HEK293 (cell line): Measurements from ENCODE around the gene TNFRSF9.

ENCODE experiments used
- BCL11A ChIP-seq: fragments of 450-650 bp; formaldehyde crosslinking; IDR thresholded peaks from 2 replicates; pipeline ENCODE4 v1.5.1; 2016; ENCODE audit warnings: low read depth, missing biosample characterization, missing genetic modification characterization
- FEZF1 ChIP-seq: fragments of 450-650 bp; formaldehyde crosslinking; IDR thresholded peaks from 2 replicates; pipeline ENCODE4 v1.5.1; 2016; ENCODE audit warnings: missing biosample characterization, missing genetic modification characterization
- HOXC10 ChIP-seq: sonication (generic); formaldehyde crosslinking; IDR thresholded peaks from 2 replicates; pipeline ENCODE4 v1.8.1; 2023; ENCODE audit warnings: mild to moderate bottlenecking, missing genetic modification reagents
- HOXD13 ChIP-seq: sonication (generic); formaldehyde crosslinking; IDR thresholded peaks from 2 replicates; pipeline ENCODE4 v1.8.0; 2022; ENCODE audit warnings: missing genetic modification reagents, borderline replicate concordance
- KLF1 ChIP-seq: fragments of 450-650 bp; formaldehyde crosslinking; IDR thresholded peaks from 2 replicates; pipeline ENCODE4 v1.5.1; 2016; ENCODE audit warnings: missing biosample characterization, missing genetic modification characterization
- KLF8 ChIP-seq: fragments of 450-650 bp; formaldehyde crosslinking; IDR thresholded peaks from 2 replicates; pipeline ENCODE4 v1.5.1; 2016; ENCODE audit warnings: missing biosample characterization, missing genetic modification characterization
- ZBTB17 ChIP-seq: fragments of 450-650 bp; formaldehyde crosslinking; IDR thresholded peaks from 2 replicates; pipeline ENCODE4 v1.5.1; 2016; ENCODE audit warnings: missing biosample characterization, missing genetic modification characterization
- ZFP41 ChIP-seq: fragments of 450-650 bp; formaldehyde crosslinking; IDR thresholded peaks from 2 replicates; pipeline ENCODE4 v1.5.1; 2016; ENCODE audit warnings: missing biosample characterization, missing genetic modification characterization, borderline replicate concordance
- ZNF169 ChIP-seq: fragments of 450-650 bp; formaldehyde crosslinking; IDR thresholded peaks from 2 replicates; pipeline ENCODE4 v1.5.1; 2016; ENCODE audit warnings: missing biosample characterization, missing genetic modification characterization
- ZNF184 ChIP-seq: fragments of 450-650 bp; IDR thresholded peaks from 2 replicates; pipeline ENCODE4 v1.5.1; 2018; ENCODE audit warnings: missing biosample characterization, mild to moderate bottlenecking, missing genetic modification characterization
- ZNF19 ChIP-seq: fragments of 450-650 bp; formaldehyde crosslinking; IDR thresholded peaks from 2 replicates; pipeline ENCODE4; 2016; ENCODE audit warnings: missing biosample characterization, missing genetic modification characterization, low read depth
- ZNF221 ChIP-seq: fragments of 450-650 bp; formaldehyde crosslinking; IDR thresholded peaks from 2 replicates; pipeline ENCODE4 v1.5.1; 2017; ENCODE audit warnings: missing biosample characterization, missing genetic modification characterization, borderline replicate concordance
- ZNF23 ChIP-seq: fragments of 450-650 bp; formaldehyde crosslinking; IDR thresholded peaks from 2 replicates; pipeline ENCODE4 v1.5.1; 2016; ENCODE audit warnings: missing biosample characterization, missing genetic modification characterization, borderline replicate concordance
- ZNF274 ChIP-seq, 2 experiments: fragments of 200-500 bp in 1 of 2; fragments of 450-650 bp in 1 of 2; sonication (Bioruptor generic) in 1 of 2; formaldehyde crosslinking in 1 of 2; IDR thresholded peaks; 2 replicates each; pipeline versions ENCODE4 v1.5.1 to v1.6.1; 2014 to 2016; ENCODE audit warnings: borderline replicate concordance in 1 of 2, inconsistent platforms in 1 of 2, low read length in 1 of 2, missing biosample characterization in 1 of 2, missing genetic modification characterization in 1 of 2
- ZNF366 ChIP-seq: fragments of 450-650 bp; formaldehyde crosslinking; conservative IDR thresholded peaks from 2 replicates; pipeline ENCODE4 v1.5.1; 2016; ENCODE audit warnings: missing biosample characterization, missing genetic modification characterization
- ZNF404 ChIP-seq: fragments of 450-650 bp; formaldehyde crosslinking; IDR thresholded peaks from 2 replicates; pipeline ENCODE4 v1.5.1; 2017; ENCODE audit warnings: missing biosample characterization, missing genetic modification characterization
- ZNF423 ChIP-seq: fragments of 450-650 bp; formaldehyde crosslinking; IDR thresholded peaks from 2 replicates; pipeline ENCODE4 v1.5.1; 2016; ENCODE audit warnings: missing biosample characterization, missing genetic modification characterization
- ZNF623 ChIP-seq: fragments of 450-650 bp; formaldehyde crosslinking; IDR thresholded peaks from 2 replicates; pipeline ENCODE4 v1.5.1; 2016; ENCODE audit warnings: missing biosample characterization, missing genetic modification characterization
- ZNF624 ChIP-seq: fragments of 450-650 bp; formaldehyde crosslinking; IDR thresholded peaks from 2 replicates; pipeline ENCODE4 v1.5.1; 2017; ENCODE audit warnings: missing biosample characterization, missing genetic modification characterization
- ZNF654 ChIP-seq: fragments of 450-650 bp; formaldehyde crosslinking; IDR thresholded peaks from 2 replicates; pipeline ENCODE4 v1.5.1; 2016; ENCODE audit warnings: low read depth, missing biosample characterization, missing genetic modification characterization
- ZNF747 ChIP-seq: fragments of 450-650 bp; formaldehyde crosslinking; IDR thresholded peaks from 2 replicates; pipeline ENCODE4 v1.5.1; 2016; ENCODE audit warnings: missing biosample characterization, missing genetic modification characterization
- ZNF792 ChIP-seq: fragments of 450-650 bp; formaldehyde crosslinking; IDR thresholded peaks from 2 replicates; pipeline ENCODE4 v1.5.1; 2016; ENCODE audit warnings: missing biosample characterization, missing genetic modification characterization
- ZNF830 ChIP-seq: fragments of 450-650 bp; IDR thresholded peaks from 2 replicates; pipeline ENCODE4 v1.5.0; 2018; ENCODE audit warnings: missing biosample characterization, missing genetic modification characterization, low read depth, mild to moderate bottlenecking, moderate library complexity
- TF ChIP-seq, protein P1 (sequence below): fragments of 450-650 bp; formaldehyde crosslinking; IDR thresholded peaks from 2 replicates; pipeline ENCODE4 v1.5.1; 2017; ENCODE audit warnings: missing biosample characterization, mild to moderate bottlenecking, missing genetic modification characterization, moderate library complexity
- TF ChIP-seq, protein P2 (sequence below): fragments of 450-650 bp; formaldehyde crosslinking; IDR thresholded peaks from 2 replicates; pipeline ENCODE4 v1.5.1; 2016; ENCODE audit warnings: missing biosample characterization, missing genetic modification characterization
- TF ChIP-seq, protein P3 (sequence below): fragments of 450-650 bp; formaldehyde crosslinking; IDR thresholded peaks from 2 replicates; pipeline ENCODE4 v1.5.1; 2016; ENCODE audit warnings: missing biosample characterization, missing genetic modification characterization
- TF ChIP-seq, protein P4 (sequence below): fragments of 450-650 bp; formaldehyde crosslinking; IDR thresholded peaks from 2 replicates; pipeline ENCODE4 v1.5.1; 2016; ENCODE audit warnings: missing biosample characterization, missing genetic modification characterization, low read depth
- TF ChIP-seq, protein P5 (sequence below): fragments of 450-650 bp; formaldehyde crosslinking; IDR thresholded peaks from 2 replicates; pipeline ENCODE4 v1.5.1; 2016; ENCODE audit warnings: missing biosample characterization, missing genetic modification characterization
- TF ChIP-seq, protein P6 (sequence below): fragments of 450-650 bp; formaldehyde crosslinking; IDR thresholded peaks from 2 replicates; pipeline ENCODE4 v1.5.1; 2017; ENCODE audit warnings: missing biosample characterization, missing genetic modification characterization
- TF ChIP-seq, protein P7 (sequence below): fragments of 450-650 bp; formaldehyde crosslinking; IDR thresholded peaks from 2 replicates; pipeline ENCODE4 v1.5.1; 2016; ENCODE audit warnings: missing biosample characterization, missing genetic modification characterization, low read depth

TNFRSF9 gene

DNA sequence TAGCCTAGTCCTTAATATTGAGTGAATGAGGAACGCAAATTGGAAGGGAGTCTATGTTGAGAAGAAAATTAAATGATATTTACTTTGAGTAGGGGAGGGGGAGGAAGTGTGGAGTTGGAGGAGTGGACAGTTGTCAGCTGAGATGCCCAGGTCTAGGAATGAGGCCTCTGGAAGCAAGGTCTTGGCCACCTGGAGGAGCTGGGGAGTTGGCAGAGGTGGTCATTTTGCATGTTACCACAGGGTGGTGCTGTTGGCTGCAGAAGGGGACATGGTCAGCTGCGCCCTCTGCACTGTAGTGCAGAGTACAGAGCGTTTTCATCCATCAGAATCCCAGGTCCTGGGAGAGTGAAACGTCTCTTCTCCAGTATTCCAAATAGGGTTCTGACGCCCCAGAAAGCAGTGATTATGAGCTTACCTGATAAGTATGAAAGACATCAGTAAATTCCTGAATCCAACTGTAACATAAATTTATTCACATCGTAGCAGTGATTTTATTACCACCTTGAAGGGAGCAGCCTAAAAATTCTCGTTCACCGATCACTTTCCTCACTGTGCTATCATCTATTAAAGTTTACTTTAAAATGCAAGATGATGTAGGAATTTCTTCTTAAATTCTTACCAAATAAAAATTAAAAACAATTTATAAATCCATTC is 34.7 kb upstream of the TNFRSF9 start (continued):
- TF ChIP-seq, protein P1, sequence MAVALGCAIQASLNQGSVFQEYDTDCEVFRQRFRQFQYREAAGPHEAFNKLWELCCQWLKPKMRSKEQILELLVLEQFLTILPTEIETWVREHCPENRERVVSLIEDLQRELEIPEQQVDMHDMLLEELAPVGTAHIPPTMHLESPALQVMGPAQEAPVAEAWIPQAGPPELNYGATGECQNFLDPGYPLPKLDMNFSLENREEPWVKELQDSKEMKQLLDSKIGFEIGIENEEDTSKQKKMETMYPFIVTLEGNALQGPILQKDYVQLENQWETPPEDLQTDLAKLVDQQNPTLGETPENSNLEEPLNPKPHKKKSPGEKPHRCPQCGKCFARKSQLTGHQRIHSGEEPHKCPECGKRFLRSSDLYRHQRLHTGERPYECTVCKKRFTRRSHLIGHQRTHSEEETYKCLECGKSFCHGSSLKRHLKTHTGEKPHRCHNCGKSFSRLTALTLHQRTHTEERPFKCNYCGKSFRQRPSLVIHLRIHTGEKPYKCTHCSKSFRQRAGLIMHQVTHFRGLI (tag by site-specific recombination): no peak
- TF ChIP-seq ZNF221 (tag by site-specific recombination) (no peak), ZNF654 (tag by site-specific recombination) (peak; percentile 71), ZNF274 (IDR thresholded peaks at IDR 0.05; ENCODE audit: low read length) (no peak), ZNF274 (tag by site-specific recombination; IDR thresholded peaks at IDR 0.05; ENCODE audit: borderline replicate concordance) (no peak), ZNF624 (tag by site-specific recombination) (no peak), ZNF623 (tag by site-specific recombination) (no peak), HOXC10 (CRISPR knock-in tag) (no peak), FEZF1 (tag by site-specific recombination) (no peak), ZFP41 (tag by site-specific recombination) (no peak), KLF1 (tag by site-specific recombination) (no peak), HOXD13 (CRISPR knock-in tag) (no peak), BCL11A (tag by site-specific recombination) (peak; percentile 41; the same call in 1 of the 2 replicates), ZNF23 (tag by site-specific recombination) (no peak), ZNF747 (tag by site-specific recombination) (no peak), KLF8 (tag by site-specific recombination) (0 out of 2 replicates have a peak, but pooled peaks have one; percentile 19), ZNF19 (no peak), ZNF366 (tag by site-specific recombination) (no peak), ZBTB17 (peak; percentile 60; the same call in 1 of the 2 replicates), ZNF404 (tag by site-specific recombination) (no peak), ZNF169 (tag by site-specific recombination) (no peak), ZNF792 (tag by site-specific recombination) (no peak), ZNF423 (tag by site-specific recombination) (no peak), ZNF830 (tag by site-specific recombination) (no peak), ZNF184 (no peak)
- TF ChIP-seq, protein P2, sequence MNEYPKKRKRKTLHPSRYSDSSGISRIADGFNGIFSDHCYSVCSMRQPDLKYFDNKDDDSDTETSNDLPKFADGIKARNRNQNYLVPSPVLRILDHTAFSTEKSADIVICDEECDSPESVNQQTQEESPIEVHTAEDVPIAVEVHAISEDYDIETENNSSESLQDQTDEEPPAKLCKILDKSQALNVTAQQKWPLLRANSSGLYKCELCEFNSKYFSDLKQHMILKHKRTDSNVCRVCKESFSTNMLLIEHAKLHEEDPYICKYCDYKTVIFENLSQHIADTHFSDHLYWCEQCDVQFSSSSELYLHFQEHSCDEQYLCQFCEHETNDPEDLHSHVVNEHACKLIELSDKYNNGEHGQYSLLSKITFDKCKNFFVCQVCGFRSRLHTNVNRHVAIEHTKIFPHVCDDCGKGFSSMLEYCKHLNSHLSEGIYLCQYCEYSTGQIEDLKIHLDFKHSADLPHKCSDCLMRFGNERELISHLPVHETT: no peak
- TF ChIP-seq, protein P3, sequence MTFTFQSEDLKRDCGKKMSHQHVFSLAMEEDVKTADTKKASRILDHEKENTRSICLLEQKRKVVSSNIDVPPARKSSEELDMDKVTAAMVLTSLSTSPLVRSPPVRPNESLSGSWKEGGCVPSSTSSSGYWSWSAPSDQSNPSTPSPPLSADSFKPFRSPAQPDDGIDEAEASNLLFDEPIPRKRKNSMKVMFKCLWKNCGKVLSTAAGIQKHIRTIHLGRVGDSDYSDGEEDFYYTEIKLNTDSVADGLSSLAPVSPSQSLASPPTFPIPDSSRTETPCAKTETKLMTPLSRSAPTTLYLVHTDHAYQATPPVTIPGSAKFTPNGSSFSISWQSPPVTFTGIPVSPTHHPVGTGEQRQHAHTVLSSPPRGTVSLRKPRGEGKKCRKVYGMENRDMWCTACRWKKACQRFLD: no peak
- TF ChIP-seq, protein P4, sequence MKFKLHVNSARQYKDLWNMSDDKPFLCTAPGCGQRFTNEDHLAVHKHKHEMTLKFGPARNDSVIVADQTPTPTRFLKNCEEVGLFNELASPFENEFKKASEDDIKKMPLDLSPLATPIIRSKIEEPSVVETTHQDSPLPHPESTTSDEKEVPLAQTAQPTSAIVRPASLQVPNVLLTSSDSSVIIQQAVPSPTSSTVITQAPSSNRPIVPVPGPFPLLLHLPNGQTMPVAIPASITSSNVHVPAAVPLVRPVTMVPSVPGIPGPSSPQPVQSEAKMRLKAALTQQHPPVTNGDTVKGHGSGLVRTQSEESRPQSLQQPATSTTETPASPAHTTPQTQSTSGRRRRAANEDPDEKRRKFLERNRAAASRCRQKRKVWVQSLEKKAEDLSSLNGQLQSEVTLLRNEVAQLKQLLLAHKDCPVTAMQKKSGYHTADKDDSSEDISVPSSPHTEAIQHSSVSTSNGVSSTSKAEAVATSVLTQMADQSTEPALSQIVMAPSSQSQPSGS (tag by site-specific recombination): no peak
- TF ChIP-seq, protein P5, sequence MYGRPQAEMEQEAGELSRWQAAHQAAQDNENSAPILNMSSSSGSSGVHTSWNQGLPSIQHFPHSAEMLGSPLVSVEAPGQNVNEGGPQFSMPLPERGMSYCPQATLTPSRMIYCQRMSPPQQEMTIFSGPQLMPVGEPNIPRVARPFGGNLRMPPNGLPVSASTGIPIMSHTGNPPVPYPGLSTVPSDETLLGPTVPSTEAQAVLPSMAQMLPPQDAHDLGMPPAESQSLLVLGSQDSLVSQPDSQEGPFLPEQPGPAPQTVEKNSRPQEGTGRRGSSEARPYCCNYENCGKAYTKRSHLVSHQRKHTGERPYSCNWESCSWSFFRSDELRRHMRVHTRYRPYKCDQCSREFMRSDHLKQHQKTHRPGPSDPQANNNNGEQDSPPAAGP (tag by site-specific recombination): no peak
- TF ChIP-seq, protein P6, sequence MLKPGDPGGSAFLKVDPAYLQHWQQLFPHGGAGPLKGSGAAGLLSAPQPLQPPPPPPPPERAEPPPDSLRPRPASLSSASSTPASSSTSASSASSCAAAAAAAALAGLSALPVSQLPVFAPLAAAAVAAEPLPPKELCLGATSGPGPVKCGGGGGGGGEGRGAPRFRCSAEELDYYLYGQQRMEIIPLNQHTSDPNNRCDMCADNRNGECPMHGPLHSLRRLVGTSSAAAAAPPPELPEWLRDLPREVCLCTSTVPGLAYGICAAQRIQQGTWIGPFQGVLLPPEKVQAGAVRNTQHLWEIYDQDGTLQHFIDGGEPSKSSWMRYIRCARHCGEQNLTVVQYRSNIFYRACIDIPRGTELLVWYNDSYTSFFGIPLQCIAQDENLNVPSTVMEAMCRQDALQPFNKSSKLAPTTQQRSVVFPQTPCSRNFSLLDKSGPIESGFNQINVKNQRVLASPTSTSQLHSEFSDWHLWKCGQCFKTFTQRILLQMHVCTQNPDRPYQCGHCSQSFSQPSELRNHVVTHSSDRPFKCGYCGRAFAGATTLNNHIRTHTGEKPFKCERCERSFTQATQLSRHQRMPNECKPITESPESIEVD (tag by site-specific recombination): no peak
- TF ChIP-seq, protein P7, sequence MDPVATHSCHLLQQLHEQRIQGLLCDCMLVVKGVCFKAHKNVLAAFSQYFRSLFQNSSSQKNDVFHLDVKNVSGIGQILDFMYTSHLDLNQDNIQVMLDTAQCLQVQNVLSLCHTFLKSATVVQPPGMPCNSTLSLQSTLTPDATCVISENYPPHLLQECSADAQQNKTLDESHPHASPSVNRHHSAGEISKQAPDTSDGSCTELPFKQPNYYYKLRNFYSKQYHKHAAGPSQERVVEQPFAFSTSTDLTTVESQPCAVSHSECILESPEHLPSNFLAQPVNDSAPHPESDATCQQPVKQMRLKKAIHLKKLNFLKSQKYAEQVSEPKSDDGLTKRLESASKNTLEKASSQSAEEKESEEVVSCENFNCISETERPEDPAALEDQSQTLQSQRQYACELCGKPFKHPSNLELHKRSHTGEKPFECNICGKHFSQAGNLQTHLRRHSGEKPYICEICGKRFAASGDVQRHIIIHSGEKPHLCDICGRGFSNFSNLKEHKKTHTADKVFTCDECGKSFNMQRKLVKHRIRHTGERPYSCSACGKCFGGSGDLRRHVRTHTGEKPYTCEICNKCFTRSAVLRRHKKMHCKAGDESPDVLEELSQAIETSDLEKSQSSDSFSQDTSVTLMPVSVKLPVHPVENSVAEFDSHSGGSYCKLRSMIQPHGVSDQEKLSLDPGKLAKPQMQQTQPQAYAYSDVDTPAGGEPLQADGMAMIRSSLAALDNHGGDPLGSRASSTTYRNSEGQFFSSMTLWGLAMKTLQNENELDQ (tag by site-specific recombination): no peak
